GM21619 (cell line): Measurements from ENCODE around the gene STRADA.
"Not testable (repeated sequence)": the region's sequence is repeated elsewhere in the genome, so short reads cannot be mapped to it uniquely, and the experiment has no call there.

Experiments
- ATAC-seq: cut with Tn5 transposase; IDR thresholded peaks from one replicate; pipeline ENCODE4 v1.9.1; 2021; ENCODE audit not compliant: unreplicated experiment

The STRADA gene

DNA sequence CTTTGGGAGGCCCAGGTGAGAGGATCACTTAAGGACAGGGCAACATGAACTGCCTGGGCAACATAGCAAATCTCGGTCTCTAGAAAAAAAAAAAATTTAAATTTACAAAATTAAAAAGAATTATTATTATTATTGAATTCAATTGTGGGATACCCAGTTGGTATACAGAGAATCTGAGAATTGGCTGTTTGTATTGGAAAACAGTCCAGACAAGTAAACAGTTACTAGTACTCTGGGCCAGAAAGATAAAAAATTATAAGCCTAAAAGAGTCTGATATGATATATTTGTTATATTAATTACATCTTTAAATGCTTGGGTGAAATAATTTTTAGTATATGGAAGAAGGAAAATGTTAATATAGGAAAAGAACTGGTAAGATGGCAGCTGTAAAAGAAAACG, 16.8 kb upstream of the STRADA start:
- no peak for ATAC-seq

DNA sequence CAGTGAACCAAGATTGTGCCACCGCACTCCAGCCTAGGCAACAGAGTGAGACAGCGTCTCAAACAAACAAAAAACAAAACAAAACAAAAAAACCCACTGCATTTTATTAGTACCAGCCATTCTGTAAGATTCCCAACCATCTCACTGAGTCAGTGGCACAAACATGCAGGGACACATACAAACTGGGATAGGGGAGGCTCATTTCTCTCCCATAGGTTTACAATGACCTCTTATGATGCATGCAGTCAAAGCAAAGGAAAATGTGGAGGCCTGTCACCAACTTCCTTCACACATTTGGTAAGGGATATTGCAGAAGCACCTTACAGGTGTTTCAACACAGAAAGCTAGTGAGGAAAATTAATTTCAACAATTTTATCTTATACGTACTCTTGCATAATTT, 12.4 kb upstream of the STRADA start:
- ATAC-seq, result no peak

DNA sequence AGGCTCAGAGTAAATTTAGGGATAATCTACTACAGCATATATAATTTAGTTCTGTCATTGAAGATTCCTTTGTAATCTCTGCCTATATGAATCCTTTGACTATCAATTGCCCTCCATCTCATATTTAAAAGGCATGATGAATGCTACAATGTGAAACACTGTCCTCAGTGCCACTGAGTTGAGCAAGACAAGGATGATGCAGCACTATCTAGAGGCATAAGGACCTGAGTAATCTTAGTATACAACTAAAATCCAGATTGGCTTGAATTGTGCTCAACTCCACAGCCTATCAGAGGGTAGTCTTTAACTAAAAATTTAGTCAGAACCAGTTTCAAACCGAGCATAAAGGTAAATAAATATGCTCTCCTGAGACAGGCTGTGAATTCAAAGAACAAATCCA, 11.6 kb upstream of the STRADA start:
- no peak for ATAC-seq

DNA sequence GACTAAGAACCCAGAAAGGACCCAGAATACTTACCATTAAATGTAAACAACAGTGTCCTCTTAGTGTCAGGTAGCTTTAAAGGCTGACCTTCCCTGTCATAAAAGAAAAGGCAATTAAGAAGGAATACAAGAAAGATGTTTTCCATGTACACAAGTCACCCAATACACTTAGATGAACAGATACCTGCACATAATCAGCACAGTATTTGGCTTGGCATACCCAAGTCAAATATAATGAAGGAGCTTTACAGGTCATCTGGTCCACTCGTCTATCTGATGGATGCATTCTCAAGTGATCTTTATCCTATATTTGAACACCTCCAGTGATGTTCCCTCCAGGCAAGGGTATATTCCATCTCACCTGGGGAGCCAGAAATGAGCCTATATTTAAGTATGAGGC, 11.1 kb upstream of the STRADA start:
- no peak for ATAC-seq

DNA sequence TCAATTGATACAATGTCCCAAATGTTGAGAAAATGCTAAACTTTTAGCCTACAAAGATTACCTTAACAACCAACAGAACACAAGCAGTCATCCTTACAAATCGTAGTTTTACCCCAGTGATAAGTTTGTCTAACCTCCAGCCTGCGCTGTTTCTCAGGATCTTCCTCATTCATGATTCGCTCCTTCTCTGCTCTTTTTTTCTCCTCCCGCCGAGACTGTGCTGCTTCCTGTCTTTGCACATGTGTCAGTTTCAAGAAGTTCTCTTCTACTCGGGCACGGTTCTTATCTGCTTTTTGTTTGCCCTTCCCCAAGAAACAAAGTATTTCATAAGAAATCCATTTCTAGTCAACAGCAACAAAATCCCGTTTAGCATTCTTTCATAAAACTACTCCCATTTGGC, 10.2 kb upstream of the STRADA start:
- no peak for ATAC-seq

DNA sequence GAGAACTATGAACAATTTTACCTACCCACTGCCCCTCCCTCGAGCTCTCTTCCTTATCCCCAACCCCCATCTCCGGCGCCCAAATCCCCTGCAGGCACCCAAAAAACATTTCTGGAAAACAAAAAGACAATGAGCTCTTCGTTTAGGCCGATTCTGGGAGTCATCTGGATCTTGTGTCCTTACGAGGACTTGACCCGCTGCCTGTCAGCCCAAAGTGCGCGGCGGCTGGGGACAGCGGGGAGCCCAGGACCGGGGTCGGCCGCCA, 524 bp downstream of the STRADA start:
- no peak for ATAC-seq

DNA sequence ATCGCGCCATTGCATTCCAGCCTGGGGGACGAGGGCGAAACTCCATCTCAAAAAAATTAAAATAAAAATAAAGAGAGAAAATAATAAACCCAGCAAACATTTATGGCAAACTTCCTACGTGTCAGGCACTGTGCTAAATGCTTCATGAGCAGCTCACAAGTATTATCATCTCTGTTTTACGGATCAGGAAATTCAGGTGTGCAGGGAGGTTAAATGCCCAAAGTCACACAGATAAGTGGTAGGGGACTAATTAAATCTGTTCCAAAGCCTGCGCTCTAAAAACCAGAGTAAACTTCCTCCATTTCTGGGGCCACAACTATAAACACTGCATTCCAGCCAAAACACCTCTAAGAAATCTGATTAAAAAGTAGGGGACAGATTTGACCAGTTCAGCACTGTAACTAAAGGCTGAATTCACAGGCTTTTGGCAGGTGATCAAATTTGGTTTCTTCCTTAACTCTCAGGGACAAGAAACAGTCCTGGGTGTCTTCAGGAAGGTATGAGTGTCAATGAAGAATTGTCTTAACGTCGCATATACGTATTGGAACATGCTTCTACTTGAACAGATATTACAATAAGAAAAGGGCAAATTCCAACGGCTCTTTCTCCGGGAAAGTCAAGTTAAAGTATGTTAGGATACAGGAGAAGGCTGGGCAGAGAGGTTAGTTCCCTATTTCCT, 996 bp downstream of the STRADA start:
- ATAC-seq, result no peak

DNA sequence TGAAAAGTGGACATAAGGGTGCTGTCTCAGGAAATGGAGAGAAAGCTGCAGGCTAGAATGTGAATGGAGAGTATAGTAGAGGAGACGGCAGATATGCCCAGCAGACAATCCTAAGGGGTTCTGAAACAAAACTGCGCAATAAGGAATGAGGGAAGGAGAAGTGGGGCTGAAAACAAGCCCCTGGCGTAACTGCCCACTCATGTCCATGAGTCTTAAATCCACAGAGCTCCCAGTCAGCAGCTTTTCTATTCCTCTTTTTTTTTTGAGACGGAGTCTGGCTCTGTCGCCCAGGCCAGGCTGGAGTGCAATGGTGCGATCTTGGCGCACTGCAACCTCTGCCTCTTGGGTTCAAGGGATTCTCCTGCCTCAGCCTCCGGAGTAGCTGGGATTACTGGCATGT, 5.9 kb downstream of the STRADA start:
- no peak for ATAC-seq

DNA sequence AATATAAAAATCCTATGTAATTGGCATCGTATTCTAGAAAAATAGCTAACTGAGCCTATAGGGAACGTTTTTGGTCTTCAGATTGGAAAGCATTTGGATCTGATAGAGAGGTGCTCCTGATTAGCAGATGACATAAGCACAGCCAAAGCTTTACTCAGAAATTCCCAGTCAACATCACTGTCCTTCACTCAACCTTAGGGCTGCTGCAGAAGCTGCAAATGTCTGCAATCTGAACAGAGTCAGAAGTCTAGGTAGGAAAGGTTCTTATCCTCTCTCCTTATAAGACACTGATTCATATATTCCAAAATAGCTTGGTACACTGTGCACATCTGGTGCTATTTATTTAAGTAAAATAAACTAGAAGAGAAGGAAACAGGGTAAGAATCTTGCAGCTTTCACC, 19.2 kb downstream of the STRADA start:
- no peak for ATAC-seq

DNA sequence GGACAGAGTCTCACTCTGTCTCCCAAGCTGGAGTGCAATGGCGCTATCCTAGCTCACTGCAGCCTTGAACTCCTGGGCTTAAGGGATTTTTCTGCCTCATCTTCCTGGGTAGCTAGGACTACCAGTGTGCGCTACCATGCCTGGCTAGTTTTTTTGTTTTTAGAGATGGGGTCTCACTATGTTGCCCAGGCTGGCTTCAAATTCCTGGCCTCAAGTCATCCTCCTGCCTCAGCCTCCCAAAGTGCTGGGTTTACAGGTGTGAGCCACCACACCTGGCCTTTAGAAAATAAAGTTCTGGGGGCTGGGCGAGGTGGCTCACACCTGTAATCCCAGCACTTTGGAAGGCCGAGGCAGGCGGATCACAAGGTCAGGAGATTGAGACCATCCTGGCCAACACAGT, 21.4 kb downstream of the STRADA start:
- ATAC-seq, result not testable (repeated sequence)

DNA sequence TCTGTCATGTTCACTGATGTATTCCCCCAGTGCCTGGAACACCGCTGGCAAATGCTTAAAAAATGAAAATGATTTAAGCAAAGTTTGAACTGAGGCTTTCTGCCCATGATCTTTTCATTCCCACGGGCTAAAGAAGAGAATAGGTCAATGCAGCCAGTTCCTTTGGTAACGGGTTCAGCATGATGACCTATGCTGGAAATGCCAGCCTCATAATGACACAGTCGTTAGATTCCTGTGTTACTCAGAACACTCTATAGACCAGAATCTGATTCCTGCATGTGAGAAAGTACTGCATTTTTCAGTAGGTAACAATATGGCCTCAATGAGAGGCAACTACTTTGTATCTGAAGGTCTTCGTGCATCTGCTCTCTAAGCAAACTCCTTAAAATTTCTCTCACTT, 22.6 kb downstream of the STRADA start:
- no peak for ATAC-seq

DNA sequence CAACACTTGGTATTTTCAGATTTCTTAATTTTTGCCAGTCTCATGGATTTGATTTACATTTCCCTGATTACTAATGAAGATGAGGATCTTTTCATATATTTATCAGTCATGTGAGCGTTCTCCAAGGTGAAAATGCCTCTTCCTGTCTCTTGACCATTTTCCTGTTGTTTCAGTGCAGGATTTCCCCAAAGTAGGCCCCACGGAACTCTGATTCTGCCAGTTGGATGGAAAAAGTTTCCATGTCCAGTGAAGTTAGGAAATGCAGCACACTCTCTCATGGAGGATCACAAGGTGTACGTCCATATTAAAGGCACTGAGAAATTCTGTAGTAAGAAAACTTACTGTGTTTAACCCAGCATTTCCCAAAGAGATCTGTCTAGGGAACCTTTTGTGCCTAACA, 25.2 kb downstream of the STRADA start:
- no peak for ATAC-seq

DNA sequence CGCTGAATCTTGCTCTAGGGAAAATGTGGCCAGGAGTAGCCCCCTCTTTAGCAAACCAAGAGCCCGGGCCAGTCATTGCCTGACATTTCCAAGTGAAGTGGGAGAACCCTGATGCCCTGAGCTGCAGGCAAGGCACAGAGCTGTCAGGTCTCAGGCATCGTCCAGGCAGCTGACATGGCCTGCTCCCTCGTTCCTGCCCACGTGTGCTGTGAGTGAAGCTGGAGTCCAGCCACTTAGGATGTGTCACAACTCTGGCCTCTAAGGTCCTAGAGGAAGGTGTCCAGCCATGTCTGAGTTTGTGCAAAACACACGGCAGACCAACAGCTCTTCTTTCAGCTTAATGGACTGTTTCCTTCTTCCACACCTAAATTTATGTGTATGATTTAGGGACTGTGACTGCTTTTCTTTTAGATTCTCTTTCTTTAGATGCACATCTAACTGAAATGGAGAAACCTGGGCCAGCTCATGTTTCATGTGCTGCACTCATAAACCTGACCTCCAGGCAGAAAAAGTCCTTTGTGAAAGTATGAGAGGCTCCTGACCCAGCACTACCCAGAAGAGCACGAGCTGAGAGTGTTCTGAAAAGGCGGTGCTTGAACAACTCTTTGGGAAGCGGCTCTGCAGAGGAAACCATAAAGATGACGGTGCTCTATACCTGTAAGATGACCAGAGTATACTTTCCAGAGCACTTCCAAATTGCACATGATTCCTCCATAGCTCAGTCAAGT, 26.9 kb downstream of the STRADA start:
- ATAC-seq, result no peak

DNA sequence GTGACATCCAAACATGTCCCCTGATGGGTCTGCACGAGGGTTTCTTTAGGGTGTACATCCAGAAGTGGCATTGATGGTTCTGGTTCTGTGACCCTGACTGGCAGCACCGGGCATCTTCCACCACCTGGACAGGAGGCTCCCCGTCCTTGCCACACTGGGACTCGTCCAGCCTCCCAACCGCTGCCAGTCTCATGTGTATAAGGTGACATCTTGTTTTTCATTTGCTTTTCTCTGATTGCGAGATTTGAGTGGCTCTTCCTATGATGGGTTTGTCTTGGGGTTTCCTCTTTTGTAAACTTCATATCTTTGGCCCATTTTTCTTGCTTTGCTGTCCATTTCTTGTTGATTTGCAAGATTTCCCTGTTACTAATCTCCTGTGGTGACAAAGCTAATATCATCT, 32.5 kb downstream of the STRADA start:
- no peak for ATAC-seq

DNA sequence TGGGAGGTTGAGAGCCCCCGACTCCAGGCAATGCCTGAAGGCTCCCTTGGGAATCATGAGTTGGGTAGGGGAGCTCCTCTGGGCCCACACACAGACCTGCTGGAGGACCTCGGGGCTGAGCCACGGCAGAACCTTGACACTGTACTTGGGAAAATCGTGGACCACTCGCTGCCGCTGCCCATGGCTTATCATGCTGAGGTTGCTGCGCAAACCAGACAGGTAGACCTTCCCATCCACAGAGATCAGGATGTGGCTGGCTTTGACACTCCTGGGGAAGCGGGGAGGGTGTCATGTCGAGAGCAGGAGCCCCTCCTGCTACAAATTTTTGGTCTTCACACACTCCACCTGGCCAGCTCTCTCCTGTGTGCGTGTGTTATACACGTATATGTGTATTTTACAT, 34.4 kb downstream of the STRADA start:
- ATAC-seq, result no peak

DNA sequence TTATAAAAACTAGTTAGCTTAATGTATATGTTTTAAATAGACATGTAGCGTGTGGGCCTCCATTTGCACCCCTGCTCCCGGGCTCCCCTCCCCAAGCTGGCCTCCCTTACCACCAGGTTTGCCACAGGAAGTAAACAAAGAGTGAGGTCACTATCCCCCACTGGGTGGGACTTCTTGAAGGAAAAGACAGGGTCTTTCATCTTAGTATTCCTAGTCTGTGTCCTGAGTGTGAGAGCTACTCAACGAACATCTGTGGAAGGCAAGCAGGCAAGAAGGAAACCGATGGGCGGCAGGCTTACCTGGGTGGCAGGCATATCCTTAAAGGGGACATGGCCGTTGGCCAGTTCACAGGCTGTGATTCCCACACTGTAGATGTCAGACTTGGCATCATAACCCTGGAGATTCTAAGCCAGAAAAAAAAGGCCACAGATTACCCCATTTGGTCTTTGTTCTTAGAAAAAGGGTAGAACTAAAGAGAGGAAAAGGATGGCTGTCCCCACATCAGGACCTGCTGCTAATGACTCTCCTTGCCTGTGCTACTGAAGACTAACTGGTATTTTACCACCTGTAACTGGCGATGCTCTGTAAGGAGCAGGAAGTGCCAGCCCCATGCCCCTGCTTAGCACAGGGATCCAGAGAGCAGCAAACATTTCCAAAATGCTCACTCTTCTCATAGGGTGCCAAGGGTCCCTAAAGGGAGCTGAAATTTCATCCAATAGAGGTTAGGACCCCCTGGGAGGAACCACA, 35.1 kb downstream of the STRADA start:
- no peak for ATAC-seq

DNA sequence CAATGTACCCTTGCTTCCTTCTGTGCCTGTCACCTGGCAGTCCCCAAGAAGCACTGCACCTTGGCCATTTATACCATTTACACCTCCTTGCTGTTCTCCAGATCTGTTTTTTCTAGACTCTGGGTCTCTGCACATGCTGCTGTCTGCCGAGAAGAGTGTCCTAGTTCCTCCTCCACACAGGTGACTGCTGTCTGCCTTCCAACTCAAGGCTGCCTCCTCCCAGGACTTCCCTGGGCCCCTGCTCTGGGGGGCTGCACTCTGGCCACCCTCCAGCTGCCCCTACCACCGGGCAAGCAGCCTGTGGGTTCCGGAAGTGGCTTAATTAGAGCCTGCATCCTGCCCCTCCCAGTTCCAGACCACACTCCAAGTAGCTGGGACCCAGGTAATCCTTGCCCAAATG, 35.9 kb downstream of the STRADA start:
- ATAC-seq, result no peak

DNA sequence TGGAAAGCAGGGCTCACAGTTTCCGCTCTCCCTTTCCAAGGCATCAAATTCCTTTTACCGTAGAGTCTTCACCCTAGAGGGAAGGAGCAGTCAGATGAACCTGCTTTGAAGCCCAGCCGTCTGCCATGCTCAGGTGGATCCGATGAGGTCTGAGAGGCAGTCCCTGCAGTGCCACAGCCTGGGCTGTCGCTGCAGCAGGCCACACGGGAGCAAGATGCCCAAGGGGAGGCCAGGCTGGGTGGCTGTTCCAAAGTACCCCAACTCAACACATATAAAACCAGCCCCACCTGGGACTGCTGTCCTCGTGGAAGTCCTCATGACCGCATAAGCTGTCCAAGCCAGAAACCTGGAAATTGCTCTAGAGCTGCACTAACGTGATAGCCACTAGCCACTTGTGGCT, 36.8 kb downstream of the STRADA start:
- ATAC-seq, result no peak

DNA sequence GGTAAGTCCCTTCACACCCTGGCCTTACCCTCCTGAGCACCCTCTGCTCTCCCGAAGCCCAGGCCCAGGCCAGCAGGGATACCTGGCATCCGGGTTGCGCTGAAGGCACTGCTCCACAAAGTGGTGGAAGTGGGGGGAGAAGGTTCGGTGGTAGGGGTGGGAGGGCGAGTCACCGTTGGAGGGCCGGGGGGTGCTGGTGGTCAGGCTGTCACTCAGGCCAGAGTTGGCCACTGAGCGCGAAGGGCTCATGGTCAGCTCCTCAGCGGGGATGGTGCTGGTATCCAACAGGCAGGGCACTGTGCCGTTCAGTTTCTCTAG, 37.4 kb downstream of the STRADA start:
- no peak for ATAC-seq

DNA sequence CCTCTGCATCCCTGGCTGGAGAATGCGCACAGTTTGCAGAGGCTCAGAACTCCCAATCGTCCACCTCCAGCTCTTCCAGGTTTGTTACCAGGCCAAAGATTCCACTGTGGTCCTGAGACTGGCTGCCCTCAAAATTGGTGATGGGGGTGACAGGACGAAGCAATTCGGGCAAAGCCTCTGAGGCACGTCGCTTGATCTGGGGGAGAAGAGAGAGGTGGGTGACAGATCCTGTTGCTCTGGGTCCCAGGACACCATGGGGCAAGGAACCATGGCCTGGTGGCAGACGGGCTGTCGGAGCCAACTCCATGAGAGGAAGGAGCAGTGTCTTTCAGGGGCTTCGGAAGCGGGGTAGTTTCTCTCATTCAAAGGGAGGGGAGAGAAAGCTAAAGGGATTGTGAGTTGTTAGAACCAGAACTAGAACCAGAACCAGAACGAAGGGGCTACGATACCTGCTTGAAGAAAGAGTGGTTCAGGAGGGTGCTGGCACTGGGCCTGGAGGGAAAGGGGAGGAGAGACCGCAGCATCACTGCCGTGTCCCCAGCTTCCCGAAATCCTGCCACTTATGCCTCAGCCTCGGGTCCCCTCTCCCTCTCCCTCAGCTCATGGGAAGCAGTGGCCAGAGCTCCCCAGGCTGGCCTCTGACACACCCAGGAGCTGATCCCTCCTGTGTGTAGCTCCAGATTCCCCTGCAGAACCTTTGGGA, 37.9 kb downstream of the STRADA start:
- no peak for ATAC-seq

DNA sequence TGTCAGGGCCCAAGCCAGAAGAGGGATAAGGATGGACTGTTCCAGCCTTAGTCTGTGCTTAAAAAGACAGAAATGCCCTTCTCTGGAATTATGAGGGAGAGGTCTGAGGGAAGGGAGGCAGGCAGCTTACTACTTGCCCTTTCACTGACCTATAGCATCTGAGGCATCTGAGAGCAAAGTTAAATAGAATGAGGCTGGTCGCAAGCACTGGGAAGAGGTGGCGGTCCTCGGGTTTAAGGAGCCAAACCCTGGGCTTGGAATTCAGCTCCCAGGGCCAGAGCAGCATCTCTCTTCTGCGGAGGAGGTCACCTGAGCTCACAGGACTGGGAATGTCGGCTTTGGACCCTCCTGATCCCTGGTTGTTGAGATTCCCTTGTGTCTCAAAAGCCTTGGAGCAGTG, 38.6 kb downstream of the STRADA start:
- ATAC-seq, result no peak

DNA sequence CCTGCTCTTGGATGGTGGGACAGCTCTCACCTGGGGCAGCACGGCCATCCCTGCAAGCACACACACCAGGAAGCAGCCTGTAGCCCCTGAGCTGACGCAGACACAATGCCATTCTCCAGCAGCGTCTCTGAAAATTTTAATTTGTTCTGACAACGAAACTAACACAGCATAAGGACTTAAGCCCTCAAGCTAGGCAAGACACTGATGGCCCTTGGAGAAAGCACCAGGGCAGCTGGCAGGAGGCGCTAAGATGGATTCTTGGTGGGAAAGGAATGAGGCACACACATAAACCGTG, 38.9 kb downstream of the STRADA start:
- no peak for ATAC-seq
